GM18873 (cell line): ENCODE results near the gene PLAA.
A peak's percentile ranks its signal among the peaks of the same experiment; 100 is the strongest.

Experiments
- ATAC-seq: cut with Tn5 transposase; IDR thresholded peaks from one replicate; pipeline ENCODE4 v1.9.1; 2021; ENCODE audit warnings: mild to moderate bottlenecking, moderate library complexity, moderate number of reproducible peaks; ENCODE audit not compliant: unreplicated experiment, low FRiP score

Gene PLAA

DNA sequence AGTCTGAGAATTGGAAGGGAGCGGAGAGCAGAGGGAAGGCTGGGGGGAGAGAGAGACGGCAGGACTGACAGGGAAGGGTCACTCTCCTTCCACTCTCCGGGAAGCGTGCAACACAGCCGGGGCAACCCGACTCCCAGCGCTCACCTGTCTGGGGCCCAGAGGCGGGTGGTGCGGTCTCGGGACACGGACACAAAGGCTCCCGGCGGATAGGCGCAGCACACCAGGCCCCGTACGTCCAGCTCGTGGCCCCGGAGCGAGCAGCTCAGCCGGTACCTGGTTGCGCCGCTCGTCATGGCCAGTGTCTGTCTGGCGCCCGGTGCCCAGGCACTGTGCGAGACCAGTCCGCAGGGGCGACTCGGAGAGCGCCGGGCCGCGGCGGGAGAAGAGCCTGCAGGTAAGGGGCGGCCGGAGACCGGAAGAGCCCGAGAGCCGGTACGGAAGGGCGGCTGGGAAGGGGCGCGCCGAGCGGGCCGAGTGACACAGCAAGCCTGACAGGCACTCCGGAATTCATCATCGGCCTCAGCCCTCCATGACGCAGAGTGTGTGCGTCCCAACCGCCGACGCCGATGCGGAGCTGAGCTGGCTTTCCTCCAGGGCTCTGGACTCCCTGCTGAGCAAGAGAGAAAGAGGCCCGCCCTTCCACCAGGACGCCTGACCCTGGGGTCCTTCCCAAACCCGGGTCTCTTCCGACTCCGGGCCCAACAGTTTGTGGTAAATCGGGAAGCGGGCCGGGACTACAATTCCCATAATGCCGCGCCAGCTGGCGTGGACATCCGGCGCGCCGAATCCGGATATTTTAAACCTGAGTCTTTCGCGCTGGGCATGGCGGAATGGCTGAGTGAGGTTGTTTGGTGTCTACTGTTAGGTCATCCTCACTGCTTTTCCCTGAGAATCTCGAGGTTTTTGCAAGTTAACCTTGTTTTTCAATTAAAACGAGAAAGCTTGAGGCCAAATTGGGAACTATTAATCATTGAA is at the start of gene PLAA:
PLAA (minus strand) TSS at position 490 of the 975 bp plus-strand sequence; CDS start at position 293, 197 bp downstream.
- ATAC-seq, result peak; percentile 99

GRCh38 chr9:26995810-26996209 is 48.8 kb upstream of the PLAA start:
- no peak for ATAC-seq

GRCh38 chr9:26983340-26983739 is 36.3 kb upstream of the PLAA start:
- no peak for ATAC-seq

DNA sequence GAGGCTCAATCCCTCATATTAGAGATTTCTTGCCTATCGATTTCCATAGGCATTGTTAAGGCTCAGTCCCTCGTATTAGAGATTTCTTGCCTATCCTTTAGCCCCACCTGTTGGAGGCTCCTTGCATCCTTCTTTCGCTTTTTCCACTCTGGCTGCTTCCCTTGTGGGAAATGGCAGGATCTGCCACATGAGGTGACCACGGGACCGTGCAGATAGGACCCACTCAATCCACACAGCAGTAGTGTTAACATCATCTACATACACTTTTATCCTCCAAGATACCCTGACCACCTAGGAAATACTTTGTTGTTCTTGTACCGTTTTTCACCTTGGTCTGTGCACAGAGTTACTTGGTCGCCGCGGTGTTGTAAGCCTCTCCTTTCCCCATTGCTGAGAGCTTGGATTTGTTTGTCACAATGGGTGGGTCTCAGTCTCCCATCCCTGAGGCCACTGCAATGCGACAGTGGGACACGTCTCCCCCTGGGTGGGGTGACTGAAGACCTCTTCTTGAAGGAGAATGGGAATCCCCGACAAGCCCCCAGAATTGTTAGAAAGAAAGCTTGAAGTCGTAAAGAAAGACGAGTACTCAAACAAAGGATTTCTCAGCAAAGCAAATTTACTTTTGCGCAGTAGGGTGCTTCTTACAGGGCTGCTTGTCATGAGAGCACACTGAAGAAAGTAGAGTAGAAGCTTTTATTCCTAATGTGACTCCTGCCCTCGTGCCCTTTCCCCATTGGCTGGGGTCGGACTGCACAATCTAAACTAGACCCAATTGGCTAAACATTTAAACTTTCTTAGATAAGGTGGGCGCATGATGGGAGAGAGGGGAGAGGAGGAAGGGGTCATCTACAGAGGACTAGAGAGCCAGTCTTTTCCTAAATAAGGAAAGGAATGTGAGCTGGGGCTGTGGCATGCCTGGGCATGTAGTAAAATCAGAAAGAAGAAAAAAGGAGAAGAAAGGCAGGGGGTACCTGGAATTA is 29.0 kb upstream of the PLAA start:
- no peak for ATAC-seq

- ATAC-seq, result no peak
Observed at GRCh38 chr9:26974927-26975326, 27.9 kb upstream of the PLAA start.

- ATAC-seq, result no peak
Observed at GRCh38 chr9:26973989-26974388, 26.9 kb upstream of the PLAA start.

- no peak for ATAC-seq
Observed at GRCh38 chr9:26971721-26972120, 24.7 kb upstream of the PLAA start.

DNA sequence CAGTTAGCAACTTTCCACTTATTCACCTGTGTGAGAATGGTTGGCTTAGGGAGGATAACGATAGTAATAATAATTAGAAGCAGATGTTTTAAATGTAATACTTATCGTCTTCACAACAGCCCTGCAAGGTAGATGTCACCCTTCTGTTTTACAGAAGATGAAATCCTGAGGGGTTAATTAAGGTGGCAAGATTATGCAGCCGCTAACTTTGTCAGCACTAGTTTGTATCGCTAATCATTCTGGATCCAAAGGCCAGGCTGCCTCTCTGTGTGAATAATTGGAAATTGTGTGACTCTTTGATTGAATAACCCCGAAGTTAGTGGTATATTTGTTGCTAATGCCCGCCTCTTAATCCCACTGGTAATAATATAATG is 9.8 kb upstream of the PLAA start:
- ATAC-seq, result no peak

GRCh38 chr9:26955921-26956859 is 9.1 kb upstream of the PLAA start, which contains the start of gene IFT74:
TSS of gene IFT74 (plus strand) at chr9:26956412. CDS start at chr9:26961968, 5,556 bp downstream.
- ATAC-seq, result peak; percentile 98

GRCh38 chr9:26955222-26955903 is 8.3 kb upstream of the PLAA start:
- ATAC-seq, result peak; percentile 29

DNA sequence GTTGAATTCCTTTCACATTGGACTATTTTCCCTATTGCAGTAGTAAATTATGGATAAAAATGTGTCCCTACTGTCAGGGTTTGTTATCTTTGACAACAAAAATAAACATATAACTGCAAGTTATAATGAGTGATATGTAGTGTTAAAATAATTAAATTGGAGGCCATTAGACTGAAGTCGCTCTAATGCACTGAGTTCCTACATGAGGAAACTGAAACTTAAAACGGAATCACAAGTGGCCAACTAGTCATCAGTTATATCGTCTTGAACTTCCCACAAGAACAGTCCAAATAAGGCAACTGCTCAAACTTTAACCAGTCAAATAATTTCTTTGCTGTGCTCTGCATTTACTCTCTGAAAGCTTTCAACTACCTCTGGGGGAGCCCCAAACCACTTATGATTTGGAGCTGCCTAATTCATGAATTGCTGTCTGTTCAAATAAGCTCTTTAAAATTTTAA is 7.0 kb upstream of the PLAA start:
- ATAC-seq, result no peak

DNA sequence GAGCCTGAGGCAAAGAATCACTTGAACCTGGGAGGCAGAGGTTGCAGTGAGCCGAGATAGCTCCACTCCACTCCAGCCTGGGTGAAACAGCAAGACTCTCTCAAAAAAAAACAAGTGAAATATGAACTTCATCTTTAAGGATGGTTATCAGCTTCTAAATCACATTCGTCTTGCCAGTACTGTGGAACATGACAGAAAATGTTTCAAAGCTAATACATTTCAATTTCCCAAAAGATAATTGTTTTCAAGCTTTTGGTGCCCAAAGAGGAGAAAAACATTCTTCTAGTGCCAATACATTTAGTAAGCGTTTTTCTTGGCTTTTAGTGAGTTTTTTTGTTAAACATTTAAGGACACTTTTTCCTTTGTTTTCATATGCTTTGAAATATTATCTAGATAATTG is 4.8 kb upstream of the PLAA start:
- ATAC-seq, result no peak

GRCh38 chr9:26950521-26950920 is 3.5 kb upstream of the PLAA start:
- ATAC-seq, result no peak

DNA sequence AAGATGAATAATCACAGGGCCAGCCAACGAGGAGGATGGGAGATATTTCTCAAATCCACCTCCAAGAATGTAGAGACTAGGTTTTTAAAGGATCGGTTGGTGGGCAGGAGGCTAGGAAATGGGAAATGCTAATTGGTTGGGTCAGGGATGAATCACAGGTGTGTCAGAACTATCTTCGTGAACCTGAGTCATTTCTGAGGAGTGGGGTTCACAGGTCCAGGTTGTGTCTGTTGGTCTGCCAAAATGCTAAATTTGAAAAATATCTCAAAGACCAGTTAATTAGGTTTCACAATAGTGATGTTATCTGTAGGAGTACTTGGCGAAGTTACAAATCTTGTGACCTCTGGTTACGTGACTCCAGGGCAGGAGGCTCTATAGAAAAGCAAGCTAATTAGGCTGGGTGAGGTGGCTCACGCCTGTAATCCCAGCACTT is 2.6 kb upstream of the PLAA start:
- ATAC-seq, result no peak

DNA sequence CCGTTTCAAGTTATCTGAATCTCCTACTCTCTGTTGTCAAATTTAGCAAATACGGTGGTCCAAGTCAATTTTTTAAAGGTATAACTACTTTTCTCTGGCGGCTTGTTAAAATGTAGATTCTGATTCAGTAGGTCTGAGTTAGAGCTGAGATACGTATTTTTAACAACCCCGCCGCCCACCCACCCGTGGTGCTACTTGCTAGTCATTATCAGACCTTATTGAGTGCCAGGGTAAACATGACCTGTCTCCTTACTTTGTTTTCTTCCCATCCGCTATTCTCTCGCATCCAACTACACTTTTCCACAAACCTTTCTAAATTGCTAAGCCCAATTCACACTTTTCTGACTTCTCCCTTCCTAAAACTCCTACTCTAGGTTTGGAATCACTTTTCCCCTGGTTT is 694 bp upstream of the PLAA start:
- ATAC-seq, result no peak

DNA sequence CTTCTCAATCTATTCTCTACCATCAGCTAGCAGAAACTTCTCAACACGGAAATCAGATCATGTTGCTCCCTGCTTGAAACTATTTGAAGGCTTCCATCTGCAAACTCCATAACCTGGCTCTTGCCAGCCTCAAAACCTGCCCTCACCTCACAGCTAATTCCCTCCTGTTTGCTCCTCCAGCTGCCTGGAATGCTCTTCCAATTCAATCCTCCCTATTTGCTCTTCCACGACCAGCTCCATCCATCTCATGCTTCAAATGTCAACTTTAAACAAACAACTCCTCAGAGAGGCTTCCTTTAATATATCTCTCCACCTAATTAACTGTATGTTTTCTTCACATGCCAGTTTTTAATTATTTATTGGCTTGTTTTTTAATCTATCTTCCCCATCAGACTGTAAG is 1.5 kb downstream of the PLAA start:
- no peak for ATAC-seq

DNA sequence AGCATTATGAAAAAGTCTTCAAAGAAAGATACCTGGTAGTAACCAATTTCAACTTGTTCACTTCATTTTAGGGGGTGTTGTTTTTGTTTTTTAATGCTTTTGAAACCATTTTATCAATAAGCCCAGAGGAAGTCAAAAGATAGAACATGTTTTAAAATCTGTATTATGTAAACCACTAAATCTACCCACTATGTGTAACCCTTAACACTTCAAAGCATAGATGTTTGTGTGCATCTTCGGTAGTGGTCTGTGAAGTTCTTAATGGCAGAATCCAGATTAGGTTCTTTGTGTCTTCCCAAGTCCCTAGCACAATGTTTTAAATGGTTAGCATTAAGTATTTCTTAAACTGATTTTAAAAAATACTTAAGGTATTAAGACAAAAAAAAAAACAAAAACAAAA is 6.3 kb downstream of the PLAA start:
- no peak for ATAC-seq

GRCh38 chr9:26939955-26940711 is 6.9 kb downstream of the PLAA start:
- ATAC-seq, result no peak
